GM13976 (cell line): ENCODE measurements around the gene MNAT1.

Experiments
- DNase-seq: peaks from one replicate; pipeline ENCODE4 v3.0.0; 2012; ENCODE audit warnings: low spot score
- CTCF ChIP-seq: IDR thresholded peaks from 2 replicates; pipeline ENCODE4 v1.5.1; 2012; ENCODE audit warnings: borderline replicate concordance, mild to moderate bottlenecking; ENCODE audit not compliant: insufficient read depth; ENCODE audit errors: extremely low read depth, missing control alignments, control extremely low read depth
- in situ Hi-C: fragments of 300-500 bp; cut with MboI; formaldehyde crosslinking; loops from one replicate; pipeline ENCODE4 v1.12.0; 2022; ENCODE audit warnings: low sequenced_read_pairs, mixed read lengths, inconsistent platforms; ENCODE audit not compliant: unreplicated experiment

The MNAT1 gene

GRCh38 chr14:60758885-60759284 lies 24.3 kb downstream of the MNAT1 start:
- in situ Hi-C loops: no loop called here
- no peak for TF ChIP-seq CTCF
- no peak for DNase-seq

DNA sequence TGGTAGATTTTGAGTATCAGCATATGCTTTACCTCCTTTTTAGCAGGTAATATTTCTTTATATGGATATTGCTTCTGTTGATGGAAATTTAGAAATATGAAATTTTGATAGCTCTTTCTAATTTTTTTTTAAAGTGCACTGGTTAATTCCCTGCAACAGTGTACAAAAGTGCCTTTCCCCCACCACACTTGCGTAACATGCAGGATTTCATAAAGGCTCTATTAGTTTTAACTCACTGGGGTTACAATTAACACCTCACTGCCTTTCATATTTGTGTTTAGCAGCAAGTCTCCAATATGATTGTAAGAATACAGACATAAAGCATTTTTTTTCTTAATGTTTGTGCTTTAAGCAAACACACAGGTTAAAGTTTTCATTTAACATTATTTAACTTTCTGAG lies 25.6 kb downstream of the MNAT1 start:
- DNase-seq: no peak
- in situ Hi-C loops: no loop called here
- no peak for TF ChIP-seq CTCF

DNA sequence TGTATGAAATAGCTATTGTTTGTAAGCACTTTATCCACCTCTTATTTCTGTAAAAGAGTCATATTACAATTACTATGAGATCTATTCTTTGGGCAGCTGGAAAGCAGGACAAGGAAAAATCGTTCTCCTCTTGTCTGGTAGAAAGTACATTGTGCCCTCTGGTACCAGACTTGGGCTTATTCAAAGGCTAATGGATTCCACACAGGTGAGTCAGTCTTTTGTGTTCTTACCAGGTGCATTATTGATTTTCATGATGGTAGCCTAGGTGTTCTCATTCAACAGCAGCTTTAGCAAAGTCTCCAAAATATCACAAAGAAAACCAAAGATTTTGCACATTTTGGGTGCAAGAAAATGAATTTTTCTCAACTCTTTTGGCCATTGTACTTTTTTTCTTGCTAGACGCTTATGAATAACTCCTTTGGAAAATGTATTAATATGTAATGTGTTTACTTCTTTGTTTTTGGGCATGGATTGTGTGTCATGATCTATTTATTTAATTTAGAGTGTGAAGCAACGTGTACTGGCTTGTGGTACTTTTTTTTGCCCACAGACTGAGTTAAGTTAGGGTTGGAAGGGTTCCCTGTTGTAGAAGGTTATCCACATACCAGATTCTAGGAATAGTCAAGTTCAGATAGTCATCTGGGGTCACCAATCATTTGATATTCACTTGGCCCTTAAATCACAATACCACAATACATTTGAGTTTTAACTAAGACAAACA lies 26.2 kb downstream of the MNAT1 start:
- no peak for DNase-seq
- TF ChIP-seq CTCF: no peak
- in situ Hi-C loops: no loop called here

DNA sequence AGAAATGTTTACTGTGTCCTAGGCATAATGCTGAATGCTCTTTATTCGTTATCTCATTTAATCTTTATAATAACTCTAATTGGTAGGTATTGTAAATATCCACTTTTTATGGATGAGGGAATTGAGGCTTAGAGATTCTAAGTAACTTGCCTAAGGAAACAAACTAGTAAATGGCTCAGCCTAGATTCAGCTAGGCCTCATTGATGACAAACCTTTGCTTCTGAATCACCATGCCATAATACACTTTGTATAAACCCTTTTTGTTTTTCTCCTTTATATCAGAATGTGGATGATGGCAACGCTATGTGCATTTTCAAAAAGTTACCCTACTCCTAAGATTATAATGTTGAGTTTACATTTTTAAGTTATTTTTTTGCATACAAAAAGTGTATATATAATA lies 34.0 kb downstream of the MNAT1 start:
- no peak for DNase-seq
- in situ Hi-C loops: no loop called here
- TF ChIP-seq CTCF: no peak

DNA sequence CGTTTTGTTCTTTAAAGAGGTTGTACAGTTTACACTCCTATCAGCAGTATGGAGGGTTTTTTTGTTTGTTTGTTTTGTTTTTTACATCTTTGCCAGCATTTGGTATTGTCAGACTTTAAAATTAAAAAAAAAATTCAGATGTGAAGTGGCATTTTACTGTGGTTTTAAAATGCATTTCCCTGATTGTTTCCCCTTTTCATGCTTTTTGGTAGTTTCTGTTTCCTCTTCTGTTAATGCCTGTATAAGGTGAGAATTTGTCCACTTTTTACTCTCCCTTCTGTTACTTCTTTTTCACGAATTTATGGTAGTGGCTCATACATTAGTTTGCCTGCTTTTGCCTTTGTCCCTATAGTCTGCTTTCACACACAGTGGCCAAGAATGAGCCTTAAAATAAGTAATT lies 36.6 kb downstream of the MNAT1 start:
- in situ Hi-C loops: no loop called here
- no peak for DNase-seq
- TF ChIP-seq CTCF: no peak

- TF ChIP-seq CTCF: no peak
- DNase-seq: no peak
- in situ Hi-C loops: no loop called here
These were observed 39.0 kb downstream of the MNAT1 start for GRCh38 chr14:60773558-60773957.
